Measurements from ENCODE around the gene RABL6.
"Not testable (repeated sequence)": the region's sequence is repeated elsewhere in the genome, so short reads cannot be mapped to it uniquely, and the experiment has no call there.

Gene RABL6

DNA sequence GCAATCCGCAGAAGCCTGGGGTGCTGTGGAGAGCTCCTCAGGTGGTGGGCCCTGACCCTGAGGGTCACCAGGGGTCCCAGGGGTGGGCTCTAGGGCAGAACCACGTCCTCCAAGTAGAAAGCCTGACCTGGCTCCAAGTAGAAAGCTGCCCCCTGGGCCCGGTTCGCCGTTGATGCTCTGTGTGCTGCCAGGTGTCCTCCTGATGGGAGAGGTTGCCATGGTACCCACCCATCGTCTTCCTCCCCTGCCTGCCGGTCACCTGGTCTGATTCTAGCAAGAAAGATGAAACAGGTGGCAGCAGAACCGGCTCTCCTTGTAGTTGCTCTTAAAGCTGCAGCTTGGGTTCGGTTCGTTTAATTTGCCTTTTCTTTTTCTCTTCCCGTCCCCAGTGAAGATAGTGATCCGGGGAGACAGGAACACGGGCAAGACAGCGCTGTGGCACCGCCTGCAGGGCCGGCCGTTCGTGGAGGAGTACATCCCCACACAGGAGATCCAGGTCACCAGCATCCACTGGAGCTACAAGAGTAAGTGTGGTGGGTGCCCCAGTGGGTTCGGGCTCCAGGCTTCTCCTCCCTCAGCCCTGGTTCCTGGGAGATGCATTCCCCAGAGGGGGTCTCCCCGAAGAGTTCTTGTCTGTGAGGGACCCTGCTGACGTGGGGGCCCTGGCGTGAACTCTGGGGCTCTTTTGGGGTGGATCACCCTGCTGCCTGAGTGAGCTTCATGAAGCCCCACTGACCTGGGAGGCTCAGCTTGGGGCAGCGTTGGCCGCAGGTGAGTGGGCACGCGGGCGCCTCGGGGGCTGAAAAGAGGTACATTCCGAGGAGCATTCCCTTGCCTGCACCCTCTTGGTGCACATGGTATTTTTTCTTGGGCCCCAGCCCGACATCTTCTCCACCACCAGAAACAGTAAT lies 15.6 kb downstream of the RABL6 start:
- DNase-seq, result no peak

DNA sequence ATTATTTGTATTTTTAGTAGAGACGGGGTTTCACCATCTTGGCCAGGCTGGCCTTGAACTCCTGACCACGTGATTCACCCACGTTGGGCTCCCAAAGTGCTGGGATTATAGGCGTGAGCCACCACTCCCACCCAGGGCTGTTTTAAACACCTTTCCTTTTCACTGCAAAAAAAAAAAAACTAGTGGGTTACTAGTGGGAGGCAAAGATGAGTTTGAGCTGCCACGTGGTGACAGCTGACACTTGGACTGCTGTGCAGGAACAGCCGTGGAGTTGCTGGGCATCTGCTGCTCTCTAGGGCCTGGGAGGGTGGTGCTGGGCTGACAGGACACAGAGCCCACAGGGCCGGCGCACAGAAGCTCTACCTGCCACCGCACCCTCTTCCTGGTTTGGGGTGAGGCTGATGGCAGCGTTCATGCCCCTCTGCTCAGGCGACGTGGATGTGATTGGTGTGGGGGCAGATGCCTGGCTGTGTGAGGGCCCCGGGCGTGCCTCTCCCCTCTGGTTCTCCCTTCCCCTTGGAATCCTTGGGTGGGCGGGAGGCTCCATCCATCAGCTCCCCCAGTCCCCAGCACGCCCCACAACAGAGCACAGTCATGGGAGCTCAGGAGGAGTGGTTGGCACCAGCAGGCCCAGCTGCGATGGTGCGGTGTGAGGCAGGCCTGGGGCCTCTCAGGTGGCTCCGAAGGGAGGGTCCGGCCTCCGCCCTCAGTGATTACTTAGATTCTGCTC lies 16.9 kb downstream of the RABL6 start:
- no peak for DNase-seq

DNA sequence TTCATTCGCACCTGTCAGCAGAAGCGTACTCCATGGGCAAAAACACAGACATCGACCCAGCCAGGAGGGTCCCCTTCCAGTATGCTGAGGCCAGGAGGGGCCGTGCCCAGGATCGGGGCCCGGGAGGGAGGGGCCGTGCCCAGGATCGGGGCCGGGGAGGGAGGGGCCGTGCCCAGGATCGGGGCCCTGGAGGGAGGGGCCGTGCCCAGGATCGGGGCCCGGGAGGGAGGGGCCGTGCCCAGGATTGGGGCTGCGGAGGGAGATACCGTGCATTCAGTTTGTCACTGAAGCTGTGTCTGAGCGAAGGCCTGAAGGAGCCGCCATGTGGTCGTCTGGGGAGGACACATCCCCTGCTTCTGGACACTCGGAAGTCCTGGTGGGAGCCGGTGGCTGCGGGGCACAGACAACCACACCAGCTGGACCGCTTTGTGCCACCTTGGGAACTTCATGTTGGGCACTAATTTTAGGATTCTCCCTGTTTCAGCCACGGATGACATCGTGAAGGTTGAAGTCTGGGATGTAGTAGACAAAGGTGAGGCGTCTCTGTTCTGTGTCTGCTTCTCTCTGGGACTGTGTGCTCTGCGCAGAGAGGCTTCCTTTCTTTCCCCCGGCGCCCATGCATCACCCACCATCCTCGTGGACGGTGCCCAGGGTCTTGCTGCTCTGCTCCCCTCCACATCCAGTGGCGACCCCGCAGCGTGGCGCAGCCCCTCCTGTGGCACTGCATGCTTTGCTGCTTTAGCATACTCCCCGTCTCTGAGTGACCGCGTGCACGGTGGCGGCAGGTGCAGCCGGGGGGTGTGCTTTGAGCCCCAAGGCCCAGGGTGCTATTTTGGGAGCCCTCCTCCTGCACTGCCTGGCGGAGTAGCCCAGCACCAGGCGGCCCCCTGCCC lies 17.8 kb downstream of the RABL6 start:
- DNase-seq, result no peak

DNA sequence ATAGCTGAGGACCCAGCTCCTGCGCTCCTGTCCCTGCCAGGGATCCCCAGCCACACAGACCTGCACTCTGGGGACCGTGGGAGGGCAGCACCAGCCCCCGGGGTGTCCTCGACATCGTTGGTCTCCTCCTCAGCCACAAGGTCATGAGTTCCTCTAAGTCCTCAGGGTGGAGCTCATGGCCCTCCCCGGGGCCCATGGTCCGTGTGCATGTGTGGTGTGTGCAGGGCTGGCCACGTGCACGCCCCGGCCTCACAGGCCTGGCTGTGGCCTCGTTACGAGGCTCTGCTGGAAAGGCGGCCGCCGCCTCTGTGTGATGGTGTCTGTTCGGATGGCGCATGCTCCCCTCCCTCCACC lies 18.4 kb downstream of the RABL6 start:
- DNase-seq, result no peak

DNA sequence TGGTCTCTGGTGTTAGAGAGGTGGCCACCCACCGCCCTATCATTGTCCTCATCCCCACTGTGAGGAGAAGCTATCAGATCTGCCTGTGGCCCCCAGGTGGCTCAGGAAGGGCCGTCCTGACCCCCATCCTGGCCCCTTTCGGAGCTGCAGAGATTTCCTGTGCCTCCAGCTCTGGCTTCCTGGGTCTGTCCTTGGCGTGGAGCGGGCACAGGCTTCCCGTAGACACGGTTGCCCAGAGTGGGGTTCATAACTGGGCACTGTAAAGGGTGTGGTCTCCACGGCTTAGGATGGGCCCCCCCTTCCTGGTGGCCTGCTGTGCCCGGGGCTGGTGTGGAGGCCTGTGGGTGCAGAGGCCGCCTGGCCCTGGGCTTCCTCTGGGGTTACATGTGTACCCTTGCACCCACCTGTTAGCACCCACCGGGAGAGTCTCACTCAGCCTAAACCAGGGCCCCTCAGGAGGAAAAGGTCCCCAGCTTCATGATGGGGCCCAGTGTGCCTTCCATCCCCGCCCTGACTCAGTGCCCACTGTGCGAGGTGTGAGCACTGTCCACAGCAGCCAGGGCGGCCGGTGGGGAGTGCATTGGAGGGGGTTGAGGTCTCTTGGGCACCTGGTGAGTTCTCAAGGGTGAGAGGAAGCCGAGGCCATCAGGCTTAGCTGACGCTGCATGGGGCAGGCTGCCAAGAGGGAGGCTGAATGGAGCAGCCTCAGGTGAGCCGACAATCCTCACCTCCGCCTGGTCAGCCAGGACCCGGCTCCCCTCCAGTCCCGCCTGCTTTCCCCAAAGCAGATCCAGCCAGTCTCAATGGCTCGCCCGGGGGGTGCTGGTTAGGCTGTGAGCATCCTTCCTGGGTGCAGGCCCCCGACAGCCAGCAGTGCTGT lies 19.2 kb downstream of the RABL6 start:
- DNase-seq, result no peak

DNA sequence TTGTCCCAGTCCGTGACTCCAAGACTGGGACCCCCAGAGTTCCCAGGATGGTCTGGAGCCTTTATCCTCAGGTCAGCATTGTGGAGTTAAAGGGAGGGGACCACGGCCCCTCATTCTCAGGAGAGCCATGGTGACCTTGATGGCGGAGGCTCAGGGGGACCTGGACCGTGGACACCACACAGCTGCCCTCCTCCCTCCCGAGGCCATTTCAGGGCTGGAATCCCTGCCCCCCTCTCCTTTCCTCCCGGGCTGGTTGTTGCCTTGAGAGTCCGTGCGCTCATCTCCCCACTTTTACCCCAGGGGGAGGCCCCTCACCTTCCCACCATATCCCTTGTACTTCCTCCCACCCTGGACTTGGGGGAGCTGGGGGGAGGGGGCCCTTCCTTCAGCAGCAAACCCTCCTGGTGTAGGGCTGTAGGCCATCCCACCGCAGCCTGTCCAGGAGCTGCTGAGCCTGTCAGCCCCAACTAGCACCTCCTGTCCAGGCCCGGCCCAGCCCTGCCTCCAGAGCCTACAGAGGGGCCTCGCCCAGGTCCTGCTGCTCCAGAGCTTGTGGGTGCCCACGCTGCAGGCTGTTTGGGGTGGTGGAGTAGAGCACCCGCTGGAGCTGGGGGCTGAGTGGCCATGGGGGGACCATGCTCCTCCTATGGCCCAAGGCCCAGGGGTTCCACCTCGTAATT lies 20.2 kb downstream of the RABL6 start:
- DNase-seq, result no peak

DNA sequence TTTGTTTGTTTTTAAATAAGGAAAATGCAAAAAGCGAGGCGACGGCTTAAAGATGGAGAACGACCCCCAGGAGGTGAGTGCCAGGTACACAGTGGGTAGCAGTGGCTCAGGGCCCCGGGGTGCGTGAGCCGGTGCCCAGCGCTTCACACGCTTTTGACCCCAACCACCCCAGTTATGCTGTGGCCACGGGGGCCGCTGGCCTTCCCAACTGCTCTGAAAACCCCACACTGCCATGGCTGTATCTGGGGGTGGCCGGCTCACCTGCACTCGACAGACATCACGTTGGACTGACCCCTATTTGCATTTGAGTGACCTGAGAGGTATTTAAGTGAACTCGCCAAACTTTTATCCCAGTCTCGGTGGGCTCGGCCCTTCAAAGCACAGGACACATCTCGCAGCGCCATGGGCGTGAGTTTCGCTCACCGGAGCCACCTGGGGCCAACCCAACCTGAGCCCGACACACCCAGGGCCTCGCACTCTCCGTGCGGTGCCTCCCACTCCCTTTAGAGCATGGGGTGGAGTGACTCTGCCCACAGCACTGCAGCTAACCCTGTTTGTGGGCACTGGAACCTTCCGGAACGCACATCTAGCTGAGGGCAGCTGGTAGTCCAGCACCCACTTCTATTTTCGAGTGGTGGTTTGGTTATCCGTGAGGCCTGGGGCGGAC lies 20.9 kb downstream of the RABL6 start:
- no peak for DNase-seq

DNA sequence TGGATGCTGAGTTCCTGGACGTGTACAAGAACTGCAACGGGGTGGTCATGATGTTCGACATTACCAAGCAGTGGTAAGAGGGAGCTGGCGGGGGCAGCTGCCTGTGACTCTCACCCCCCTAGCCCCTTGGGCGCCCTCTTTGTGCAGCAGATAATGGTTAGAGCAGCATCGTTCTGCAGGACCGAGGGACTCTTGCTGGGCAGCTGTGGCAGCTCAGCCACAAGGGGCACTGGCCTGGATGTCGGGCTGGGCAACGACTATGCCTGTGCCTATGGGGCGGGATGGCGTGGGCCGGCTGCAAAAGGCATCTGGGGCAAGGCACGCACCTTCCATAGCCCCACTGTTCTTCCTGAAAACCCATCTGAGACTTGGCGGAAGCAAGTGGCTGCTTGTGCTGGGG lies 21.7 kb downstream of the RABL6 start:
- DNase-seq, result no peak

DNA sequence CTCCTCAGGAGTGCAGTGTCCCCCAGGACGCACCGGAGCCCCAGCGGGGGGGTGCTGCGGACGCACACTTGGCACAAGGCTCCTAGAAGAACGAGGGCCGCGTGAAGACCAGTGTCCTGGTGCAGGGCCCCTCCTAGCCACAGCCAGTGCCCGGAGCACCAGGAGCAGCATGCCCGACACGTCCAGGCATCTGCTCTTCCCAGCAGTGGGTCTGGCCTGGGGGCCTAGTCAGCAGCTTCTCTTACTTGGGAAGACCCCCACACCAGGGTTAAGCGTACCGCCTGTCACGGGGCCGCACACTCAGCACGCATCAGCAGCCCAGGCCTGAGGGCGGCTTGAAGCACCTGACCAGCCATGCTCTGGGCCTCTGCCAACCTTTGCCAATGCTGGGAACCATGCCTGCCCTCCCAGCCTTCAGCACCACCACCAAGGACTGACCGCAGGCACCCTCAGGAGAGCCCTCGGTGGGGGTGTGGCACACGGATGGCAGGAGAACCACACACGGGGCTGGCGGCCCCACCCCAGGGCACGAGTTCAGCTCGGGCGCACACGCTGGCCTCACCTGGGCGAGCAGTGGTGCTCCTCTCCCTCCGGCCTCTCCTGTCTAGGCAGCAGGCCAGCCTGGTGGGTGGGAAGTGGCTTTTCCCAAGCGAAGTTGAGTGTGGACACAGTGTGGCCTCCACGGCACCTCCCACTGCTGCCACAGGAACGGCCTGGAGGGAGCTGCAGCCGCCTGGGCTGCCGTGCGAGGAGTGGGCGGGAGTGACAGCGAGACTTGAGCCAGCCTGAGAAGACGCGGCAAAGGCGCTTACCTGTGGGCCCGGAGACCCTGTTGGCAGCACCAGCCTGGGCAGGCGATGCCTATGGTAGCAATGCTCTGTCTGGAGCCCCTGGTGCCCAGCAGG lies 22.5 kb downstream of the RABL6 start:
- no peak for DNase-seq

DNA sequence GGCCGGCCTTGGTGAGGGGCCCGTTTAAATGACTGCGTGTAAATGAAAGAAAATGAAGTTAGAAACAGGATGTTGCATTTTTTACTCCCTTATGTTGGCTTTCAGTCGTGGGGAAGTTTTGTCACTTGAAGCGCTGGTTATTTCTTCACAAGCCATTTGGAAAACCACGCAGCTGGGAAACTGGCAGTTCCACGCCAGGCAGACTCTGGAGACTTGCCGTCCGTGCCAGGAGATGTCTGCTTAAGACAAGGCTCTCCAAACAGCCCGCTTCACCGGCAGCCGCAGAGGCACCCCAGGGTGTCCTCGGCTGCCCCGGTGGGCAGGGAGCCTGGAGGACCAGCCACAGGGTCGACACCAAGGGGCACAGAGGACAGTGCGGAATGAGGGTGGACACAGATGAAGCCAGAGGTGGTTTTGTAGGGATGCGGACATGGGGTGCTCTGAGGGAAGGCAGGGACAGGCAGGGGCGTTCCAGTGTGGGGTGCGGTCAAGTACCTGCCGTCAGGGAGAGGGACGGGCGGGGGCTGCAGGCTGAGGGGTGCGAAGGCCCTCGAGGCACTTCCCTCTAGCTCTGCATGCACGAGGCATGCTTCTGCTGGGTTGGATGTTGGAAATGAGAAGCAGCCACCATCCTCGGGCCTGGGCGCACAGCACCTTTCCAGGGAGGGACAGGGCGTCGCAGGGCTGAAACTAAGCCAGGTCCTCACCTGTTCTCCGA lies 23.4 kb downstream of the RABL6 start:
- DNase-seq, result no peak

DNA sequence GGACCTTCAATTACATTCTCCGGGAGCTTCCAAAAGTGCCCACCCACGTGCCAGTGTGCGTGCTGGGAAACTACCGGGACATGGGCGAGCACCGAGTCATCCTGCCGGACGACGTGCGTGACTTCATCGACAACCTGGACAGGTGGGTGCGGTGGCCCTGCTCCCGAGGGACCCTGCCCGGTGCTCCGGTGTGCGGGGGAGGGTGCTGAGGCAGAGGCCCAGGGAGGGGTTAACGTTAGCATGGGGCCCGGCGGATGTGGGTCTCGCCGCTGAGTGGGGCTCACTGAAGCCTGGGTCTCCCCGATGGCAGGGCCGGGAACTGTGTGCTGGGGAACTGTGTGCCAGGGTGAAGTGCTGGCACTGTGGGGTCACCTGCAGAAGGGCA lies 24.0 kb downstream of the RABL6 start:
- no peak for DNase-seq

DNA sequence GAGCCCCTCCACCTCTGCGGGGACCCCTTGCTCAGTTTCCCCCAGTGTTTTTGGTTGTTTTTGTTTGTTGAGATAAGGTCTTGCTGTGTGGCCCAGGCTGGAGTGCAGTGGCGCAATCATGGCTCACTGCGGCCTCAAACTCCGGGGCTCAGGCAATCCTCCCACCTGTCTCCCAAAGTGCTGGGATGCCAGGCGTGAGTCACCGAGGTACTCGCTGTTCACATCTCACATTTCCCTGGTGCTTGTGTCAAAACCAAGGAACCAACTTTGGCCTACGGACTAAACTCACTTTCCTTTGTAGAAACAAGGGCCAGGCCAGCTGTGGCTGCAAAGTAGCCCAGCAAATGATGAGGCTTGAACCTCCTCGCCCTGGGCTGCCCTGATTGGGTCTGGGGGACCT lies 24.8 kb downstream of the RABL6 start:
- DNase-seq, result no peak

DNA sequence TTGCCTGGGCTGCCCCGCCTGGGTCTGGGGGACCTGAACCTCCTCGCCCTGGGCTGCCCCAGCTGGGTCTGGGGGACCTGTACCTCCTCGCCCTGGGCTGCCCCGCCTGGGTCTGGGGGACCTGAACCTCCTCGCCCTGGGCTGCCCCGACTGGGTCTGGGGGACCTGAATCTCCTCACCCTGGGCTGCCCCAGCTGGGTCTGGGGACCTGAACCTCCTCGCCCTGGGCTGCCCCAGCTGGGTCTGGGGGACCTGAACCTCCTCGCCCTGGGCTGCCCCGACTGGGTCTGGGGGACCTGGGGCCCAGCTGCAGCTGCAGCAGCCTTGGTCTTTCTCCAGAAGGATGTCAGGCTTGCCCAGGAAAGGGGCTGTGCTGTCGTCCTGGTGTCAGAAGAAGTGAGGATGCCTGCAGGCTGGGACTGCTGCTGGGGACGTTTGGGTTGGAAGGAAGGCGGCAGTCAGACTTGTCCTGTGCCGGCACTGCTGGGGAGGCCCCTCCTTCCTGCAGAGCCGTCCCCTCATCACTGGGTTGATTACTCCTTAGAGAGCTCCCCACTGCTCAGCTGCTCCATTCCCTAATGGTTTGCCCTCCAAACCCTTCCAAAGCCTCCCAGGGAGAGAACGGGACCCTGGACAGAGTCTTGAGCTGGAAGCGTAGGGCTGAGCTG lies 25.8 kb downstream of the RABL6 start:
- DNase-seq, result not testable (repeated sequence)

DNA sequence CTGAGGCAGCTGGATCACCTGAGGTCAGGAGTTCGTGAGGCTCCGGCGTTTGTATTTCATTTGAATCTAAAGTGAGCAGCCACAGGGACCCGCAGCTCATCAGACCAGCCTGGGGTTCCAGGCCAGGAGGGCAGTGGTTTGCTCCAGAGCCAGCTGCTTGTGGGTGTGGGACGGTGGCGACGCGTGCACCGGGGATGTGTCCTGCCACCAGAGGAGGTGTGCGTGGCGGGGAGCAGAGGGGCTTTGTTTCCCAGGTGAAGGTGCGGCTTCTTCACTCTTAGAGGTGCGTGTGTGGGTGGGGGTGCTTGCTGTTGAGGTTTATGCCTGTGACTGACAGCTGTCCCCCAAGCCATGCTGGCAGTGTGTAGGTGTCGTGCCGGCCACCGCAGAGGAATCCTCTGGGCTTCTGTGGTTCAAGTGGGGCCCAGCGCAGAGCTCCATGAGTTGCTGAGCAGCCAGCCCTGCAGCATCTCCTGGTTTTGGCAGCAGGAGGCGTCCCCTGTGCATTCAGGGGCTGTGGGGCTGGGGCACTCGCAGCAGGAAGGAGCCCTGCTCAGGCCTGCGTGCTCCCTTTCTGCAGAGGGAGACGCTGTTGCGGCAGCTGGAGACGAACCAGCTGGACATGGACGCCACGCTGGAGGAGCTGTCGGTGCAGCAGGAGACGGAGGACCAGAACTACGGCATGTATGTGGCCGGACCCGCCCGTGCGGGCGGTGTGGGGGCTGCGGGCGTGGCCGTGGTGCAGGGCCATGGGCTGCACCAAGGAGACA lies 27.6 kb downstream of the RABL6 start:
- no peak for DNase-seq

DNA sequence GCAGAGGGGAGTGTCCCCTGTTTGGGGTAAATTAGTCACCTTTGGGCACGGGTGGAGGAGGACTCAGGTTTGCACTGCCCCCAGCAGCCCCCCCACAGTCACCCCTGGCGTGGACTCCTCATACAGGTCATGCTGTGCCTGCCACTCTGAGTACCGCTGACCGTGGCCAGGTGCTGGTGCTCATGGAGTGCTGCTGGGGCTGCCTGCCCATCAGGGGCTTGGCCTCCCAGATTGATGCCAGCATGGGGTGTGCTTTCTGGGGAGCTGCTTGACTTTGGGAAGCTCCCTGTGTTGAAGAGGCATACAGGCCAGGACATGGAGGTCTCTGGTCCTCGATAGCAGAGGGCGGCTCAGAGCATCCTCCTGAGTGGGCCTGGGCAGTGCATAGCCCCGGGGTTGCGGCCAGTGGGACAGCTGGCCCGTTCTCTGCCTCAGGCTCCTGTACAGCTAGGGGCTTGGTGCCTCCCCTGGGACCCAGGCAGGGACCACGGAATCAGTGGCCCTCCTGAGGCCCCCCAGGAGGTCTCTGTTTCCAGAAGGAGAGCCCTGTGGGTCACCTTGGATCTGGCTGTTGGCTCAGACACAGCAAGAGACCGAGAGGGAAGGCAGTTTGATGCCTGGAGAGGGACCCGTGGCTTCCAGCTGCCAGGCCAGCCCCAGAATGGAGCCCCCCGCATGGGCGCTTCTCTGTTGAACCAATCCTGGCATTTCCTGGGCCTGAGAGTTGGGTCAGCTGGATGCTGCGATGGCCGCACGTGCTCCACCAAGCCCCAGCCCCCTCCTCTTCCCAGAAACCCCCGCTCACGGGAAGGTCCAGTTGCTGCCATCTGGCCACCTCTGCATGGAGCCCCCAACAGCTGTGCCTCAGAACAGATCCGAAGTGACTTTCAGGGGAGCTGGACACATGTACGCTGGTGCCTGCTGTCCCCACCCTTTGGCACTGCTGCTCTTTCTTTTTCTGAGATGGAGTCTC lies 28.5 kb downstream of the RABL6 start:
- no peak for DNase-seq

DNA sequence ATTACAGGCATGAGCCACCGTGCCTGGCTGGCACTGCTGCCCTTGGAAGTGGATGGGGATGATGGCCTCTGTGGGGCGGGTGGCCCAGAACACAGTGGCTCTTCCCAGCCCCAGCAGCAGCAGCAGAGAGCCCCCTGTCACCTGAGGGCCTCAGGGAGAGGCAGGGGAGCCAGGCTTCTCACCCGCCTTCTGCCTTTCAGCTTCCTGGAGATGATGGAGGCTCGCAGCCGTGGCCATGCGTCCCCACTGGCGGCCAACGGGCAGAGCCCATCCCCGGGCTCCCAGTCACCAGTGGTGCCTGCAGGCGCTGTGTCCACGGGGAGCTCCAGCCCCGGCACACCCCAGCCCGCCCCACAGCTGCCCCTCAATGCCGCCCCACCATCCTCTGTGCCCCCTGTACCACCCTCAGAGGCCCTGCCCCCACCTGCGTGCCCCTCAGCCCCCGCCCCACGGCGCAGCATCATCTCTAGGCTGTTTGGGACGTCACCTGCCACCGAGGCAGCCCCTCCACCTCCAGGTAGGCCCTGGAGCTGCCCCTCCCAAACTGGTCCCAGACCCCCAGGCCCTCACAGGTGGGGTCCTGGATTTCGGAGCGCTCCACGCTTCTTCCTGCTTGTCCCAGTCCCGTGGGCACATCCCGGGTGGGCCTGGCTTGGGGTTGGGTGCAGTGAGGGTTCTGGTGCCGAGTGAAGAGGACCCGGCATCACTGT lies 29.6 kb downstream of the RABL6 start:
- DNase-seq, result no peak

Data from activated CD4-positive, alpha-beta T cell treated with anti-CD3 and anti-CD28 coated beads, Interleukin-2, amount 50 U/mL, for 48 hours (primary cell).